NB4 (cell line): ENCODE measurements around the gene MYB.

Experiments used
- MYC ChIP-seq: IDR thresholded peaks from 2 replicates; pipeline ENCODE4 v1.6.1; 2011; ENCODE audit warnings: low read depth, low read length
- POLR2A ChIP-seq: IDR thresholded peaks from 2 replicates; pipeline ENCODE4 v1.6.1; 2011; ENCODE audit warnings: mild to moderate bottlenecking; ENCODE audit not compliant: insufficient read length; ENCODE audit errors: extremely low read depth
- TF ChIP-seq, protein P1 (sequence below): IDR thresholded peaks from 2 replicates; pipeline ENCODE4 v1.6.1; 2011; ENCODE audit warnings: low read depth, low read length
- TF ChIP-seq, protein P2 (sequence below): IDR thresholded peaks from one replicate; pipeline ENCODE4 v1.5.1; 2012; ENCODE audit warnings: low read depth, low read length

DNA sequence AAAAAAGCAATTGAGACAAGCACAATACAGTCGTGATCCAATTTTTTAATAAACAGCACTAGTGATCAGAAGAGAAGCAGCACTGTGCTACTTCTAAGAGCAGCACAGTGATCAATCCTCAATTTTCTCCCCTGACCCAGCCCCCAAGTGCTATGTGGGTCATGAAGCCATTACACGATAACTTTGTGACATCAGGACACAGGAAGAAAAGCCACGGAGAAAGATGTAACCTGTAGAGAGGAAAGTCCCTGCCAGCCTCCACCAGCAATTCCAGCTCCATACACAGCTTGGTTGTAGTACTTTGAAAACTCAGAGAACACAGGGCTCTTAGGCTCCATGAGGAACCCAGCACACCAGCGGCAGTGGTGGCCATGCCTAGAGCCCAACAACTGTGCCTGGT is 45.3 kb upstream of the MYB start:
- TF ChIP-seq, protein P1, sequence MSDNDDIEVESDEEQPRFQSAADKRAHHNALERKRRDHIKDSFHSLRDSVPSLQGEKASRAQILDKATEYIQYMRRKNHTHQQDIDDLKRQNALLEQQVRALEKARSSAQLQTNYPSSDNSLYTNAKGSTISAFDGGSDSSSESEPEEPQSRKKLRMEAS: no peak
- TF ChIP-seq, protein P2, sequence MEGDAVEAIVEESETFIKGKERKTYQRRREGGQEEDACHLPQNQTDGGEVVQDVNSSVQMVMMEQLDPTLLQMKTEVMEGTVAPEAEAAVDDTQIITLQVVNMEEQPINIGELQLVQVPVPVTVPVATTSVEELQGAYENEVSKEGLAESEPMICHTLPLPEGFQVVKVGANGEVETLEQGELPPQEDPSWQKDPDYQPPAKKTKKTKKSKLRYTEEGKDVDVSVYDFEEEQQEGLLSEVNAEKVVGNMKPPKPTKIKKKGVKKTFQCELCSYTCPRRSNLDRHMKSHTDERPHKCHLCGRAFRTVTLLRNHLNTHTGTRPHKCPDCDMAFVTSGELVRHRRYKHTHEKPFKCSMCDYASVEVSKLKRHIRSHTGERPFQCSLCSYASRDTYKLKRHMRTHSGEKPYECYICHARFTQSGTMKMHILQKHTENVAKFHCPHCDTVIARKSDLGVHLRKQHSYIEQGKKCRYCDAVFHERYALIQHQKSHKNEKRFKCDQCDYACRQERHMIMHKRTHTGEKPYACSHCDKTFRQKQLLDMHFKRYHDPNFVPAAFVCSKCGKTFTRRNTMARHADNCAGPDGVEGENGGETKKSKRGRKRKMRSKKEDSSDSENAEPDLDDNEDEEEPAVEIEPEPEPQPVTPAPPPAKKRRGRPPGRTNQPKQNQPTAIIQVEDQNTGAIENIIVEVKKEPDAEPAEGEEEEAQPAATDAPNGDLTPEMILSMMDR: no peak
- TF ChIP-seq POLR2A (no peak), MYC (no peak)
